Measurements from ENCODE around the gene TMEM79.

TMEM79 gene

DNA sequence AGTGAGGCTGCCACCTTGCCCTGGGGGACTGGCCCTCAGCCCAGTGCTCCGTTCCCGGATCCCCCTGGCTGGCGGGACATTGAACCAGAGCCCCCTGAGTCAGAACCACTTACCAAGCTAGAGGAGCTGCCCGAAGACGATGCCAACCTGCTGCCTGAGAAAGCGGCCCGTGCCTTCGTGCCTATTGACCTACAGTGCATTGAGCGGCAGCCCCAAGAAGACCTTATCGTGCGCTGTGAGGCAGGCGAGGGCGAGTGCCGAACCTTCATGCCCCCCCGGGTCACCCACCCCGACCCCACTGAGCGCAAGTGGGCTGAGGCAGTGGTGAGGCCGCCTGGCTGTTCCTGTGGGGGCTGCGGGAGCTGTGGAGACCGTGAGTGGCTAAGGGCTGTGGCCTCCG, 1.3 kb downstream of the TMEM79 start:
- no peaks in the 10 kb centered on the region for H3K27me3 ChIP-seq (replicated peaks; ENCODE audit: control insufficient read depth, insufficient read depth, low read length)
- H3K4me1 ChIP-seq (ENCODE audit: control insufficient read depth, insufficient read depth, low read length), result peaks cover 27% of the 10 kb centered on the region
- H3K4me3 ChIP-seq (ENCODE audit: low read length), result no peak overlapping the region
- H3K36me3 ChIP-seq (ENCODE audit: control insufficient read depth, insufficient read depth, low read length, severe bottlenecking), result peaks cover 3% of the 10 kb centered on the region
- no peak overlapping the region for H3K9ac ChIP-seq (ENCODE audit: low read length)
- no peak for DNase-seq (ENCODE audit: low read depth)
- H3K9me3 ChIP-seq (ENCODE audit: control insufficient read depth, low read length), result no peaks in the 10 kb centered on the region

DNA sequence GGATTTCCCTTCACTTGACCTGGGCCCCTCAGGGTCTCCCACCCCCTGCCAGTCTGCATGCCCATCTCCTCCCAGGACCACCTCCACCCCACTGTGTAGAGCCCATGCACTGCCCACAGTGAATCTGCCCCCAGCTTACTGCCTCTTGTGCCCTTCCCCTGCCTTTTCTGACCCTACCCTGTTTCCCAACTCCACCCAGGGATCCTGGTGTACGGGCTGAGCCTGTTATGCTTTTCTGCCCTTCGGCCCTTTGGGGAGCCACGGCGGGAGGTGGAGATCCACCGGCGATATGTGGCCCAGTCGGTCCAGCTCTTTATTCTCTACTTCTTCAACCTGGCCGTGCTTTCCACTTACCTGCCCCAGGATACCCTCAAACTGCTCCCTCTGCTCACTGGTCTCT, 1.9 kb downstream of the TMEM79 start:
- Histone ChIP-seq H3K27me3 (replicated peaks; ENCODE audit: control insufficient read depth, insufficient read depth, low read length) (no peaks in the 10 kb centered on the region), H3K36me3 (ENCODE audit: control insufficient read depth, insufficient read depth, low read length, severe bottlenecking) (peaks cover 3% of the 10 kb centered on the region), H3K4me1 (ENCODE audit: control insufficient read depth, insufficient read depth, low read length) (peaks cover 26% of the 10 kb centered on the region), H3K9me3 (ENCODE audit: control insufficient read depth, low read length) (no peaks in the 10 kb centered on the region), H3K9ac (ENCODE audit: low read length) (no peak overlapping the region), H3K4me3 (ENCODE audit: low read length) (no peak overlapping the region)
- DNase-seq (ENCODE audit: low read depth), result no peak

- DNase-seq (ENCODE audit: low read depth), result no peak
- Histone ChIP-seq H3K4me1 (ENCODE audit: control insufficient read depth, insufficient read depth, low read length) (peaks cover 22% of the 10 kb centered on the region), H3K36me3 (ENCODE audit: control insufficient read depth, insufficient read depth, low read length, severe bottlenecking) (peaks cover 3% of the 10 kb centered on the region), H3K9ac (ENCODE audit: low read length) (no peak overlapping the region), H3K9me3 (ENCODE audit: control insufficient read depth, low read length) (no peaks in the 10 kb centered on the region), H3K4me3 (ENCODE audit: low read length) (no peak overlapping the region), H3K27me3 (replicated peaks; ENCODE audit: control insufficient read depth, insufficient read depth, low read length) (no peaks in the 10 kb centered on the region)
Measured at GRCh38 chr1:156289857-156290256, 5.7 kb downstream of the TMEM79 start.

DNA sequence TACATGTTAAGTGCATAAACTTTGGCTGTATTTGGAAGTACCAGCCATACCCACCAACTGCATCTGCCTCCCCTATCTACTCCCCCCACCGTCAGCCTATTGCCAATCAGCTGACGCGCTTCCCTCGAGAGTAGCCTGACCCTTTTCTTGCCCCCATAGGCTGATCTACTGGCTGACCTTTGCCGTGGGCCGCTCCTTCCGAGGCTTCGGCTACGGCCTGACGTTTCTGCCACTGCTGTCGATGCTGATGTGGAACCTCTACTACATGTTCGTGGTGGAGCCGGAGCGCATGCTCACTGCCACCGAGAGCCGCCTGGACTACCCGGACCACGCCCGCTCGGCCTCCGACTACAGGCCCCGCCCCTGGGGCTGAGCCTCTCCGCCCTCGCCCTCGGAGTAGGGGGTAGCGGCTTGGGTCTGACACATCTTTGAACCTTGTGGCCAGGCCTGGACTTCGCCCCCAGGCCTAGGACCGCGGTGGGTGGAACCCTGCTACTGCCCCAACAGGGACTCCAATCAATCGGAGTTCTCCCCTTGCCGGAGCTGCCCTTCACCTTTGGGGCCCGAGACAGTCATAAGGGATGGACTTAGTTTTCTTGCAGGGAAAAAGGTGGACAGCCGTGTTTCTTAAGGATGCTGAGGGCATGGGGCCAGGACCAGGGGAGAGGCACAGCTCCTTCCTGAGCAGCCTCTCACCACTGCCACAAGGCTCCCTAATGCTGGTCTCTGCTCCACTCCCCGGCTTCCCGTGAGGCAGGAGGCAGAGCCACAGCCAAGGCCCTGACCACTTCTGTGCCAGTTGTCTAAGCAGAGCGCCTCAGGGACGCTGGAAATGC, 7.3 kb downstream of the TMEM79 start:
- H3K9me3 ChIP-seq (ENCODE audit: control insufficient read depth, low read length), result no peaks in the 10 kb centered on the region
- peaks cover 25% of the 10 kb centered on the region for H3K4me1 ChIP-seq (ENCODE audit: control insufficient read depth, insufficient read depth, low read length)
- H3K4me3 ChIP-seq (ENCODE audit: low read length), result peak overlapping the region; percentile 81
- H3K27me3 ChIP-seq (replicated peaks; ENCODE audit: control insufficient read depth, insufficient read depth, low read length), result no peaks in the 10 kb centered on the region
- H3K36me3 ChIP-seq (ENCODE audit: control insufficient read depth, insufficient read depth, low read length, severe bottlenecking), result peaks cover 3% of the 10 kb centered on the region
- peak overlapping the region; percentile 78 for H3K9ac ChIP-seq (ENCODE audit: low read length)
- peak; percentile 95 for DNase-seq (ENCODE audit: low read depth)

GRCh38 chr1:156293098-156293434, 8.9 kb downstream of the TMEM79 start:
- Histone ChIP-seq H3K36me3 (ENCODE audit: control insufficient read depth, insufficient read depth, low read length, severe bottlenecking) (peaks cover 3% of the 10 kb centered on the region), H3K4me1 (ENCODE audit: control insufficient read depth, insufficient read depth, low read length) (peaks cover 25% of the 10 kb centered on the region), H3K9me3 (ENCODE audit: control insufficient read depth, low read length) (no peaks in the 10 kb centered on the region), H3K9ac (ENCODE audit: low read length) (no peak overlapping the region), H3K27me3 (replicated peaks; ENCODE audit: control insufficient read depth, insufficient read depth, low read length) (no peaks in the 10 kb centered on the region), H3K4me3 (ENCODE audit: low read length) (no peak overlapping the region)
- no peak for DNase-seq (ENCODE audit: low read depth)

DNA sequence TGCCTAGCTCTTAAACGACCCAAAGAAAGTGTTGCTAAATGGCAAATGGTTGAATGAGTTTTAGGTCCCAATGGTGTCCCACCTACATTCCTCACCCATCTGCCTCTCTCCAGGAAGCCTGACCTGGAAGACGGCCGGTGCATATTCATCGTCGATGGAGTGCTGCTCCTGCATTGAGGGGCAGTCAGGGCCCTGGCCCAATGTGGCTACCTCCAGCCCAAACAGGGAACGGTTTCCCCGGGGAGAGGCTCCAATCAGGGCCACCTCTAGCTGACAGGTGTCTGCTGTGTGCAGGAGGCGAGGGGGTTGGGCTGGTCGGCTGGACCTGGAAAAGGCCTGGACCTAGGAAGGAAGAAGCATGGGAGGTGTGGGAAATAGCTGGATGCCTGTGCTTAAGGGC, 9.8 kb downstream of the TMEM79 start:
- Histone ChIP-seq H3K4me3 (ENCODE audit: low read length) (no peak overlapping the region), H3K9ac (ENCODE audit: low read length) (no peak overlapping the region), H3K4me1 (ENCODE audit: control insufficient read depth, insufficient read depth, low read length) (peaks cover 25% of the 10 kb centered on the region), H3K27me3 (replicated peaks; ENCODE audit: control insufficient read depth, insufficient read depth, low read length) (no peaks in the 10 kb centered on the region), H3K36me3 (ENCODE audit: control insufficient read depth, insufficient read depth, low read length, severe bottlenecking) (peaks cover 2% of the 10 kb centered on the region), H3K9me3 (ENCODE audit: control insufficient read depth, low read length) (no peaks in the 10 kb centered on the region)
- no peak for DNase-seq (ENCODE audit: low read depth)

- Histone ChIP-seq H3K36me3 (ENCODE audit: control insufficient read depth, insufficient read depth, low read length, severe bottlenecking) (no peaks in the 10 kb centered on the region), H3K27me3 (replicated peaks; ENCODE audit: control insufficient read depth, insufficient read depth, low read length) (no peaks in the 10 kb centered on the region), H3K9ac (ENCODE audit: low read length) (peak within 1 kb of the TSS; percentile 92), H3K4me1 (ENCODE audit: control insufficient read depth, insufficient read depth, low read length) (peaks cover 25% of the 10 kb centered on the region), H3K4me3 (ENCODE audit: low read length) (peak within 1 kb of the TSS; percentile 91), H3K9me3 (ENCODE audit: control insufficient read depth, low read length) (no peaks in the 10 kb centered on the region)
- DNase-seq (ENCODE audit: low read depth), result peak; percentile 87
Measured at GRCh38 chr1:156295391-156295947, 11.3 kb downstream of the TMEM79 start, which contains the start of gene GLMP. TSS of gene GLMP (minus strand) at chr1:156295679. CDS start at chr1:156295645, 34 bp downstream.

GRCh38 chr1:156298852-156299357, 14.8 kb downstream of the TMEM79 start, which contains the start of gene VHLL:
TSS of gene VHLL (minus strand) at chr1:156299307. CDS start at chr1:156299189, 118 bp downstream.
- DNase-seq (ENCODE audit: low read depth), result no peak

GRCh38 chr1:156303241-156303640, 19.1 kb downstream of the TMEM79 start:
- no peaks in the 10 kb centered on the region for H3K9me3 ChIP-seq (ENCODE audit: control insufficient read depth, low read length)
- H3K4me1 ChIP-seq (ENCODE audit: control insufficient read depth, insufficient read depth, low read length), result no peaks in the 10 kb centered on the region
- H3K4me3 ChIP-seq (ENCODE audit: low read length), result no peak overlapping the region
- H3K27me3 ChIP-seq (replicated peaks; ENCODE audit: control insufficient read depth, insufficient read depth, low read length), result no peaks in the 10 kb centered on the region
- H3K36me3 ChIP-seq (ENCODE audit: control insufficient read depth, insufficient read depth, low read length, severe bottlenecking), result peaks cover 26% of the 10 kb centered on the region
- no peak for DNase-seq (ENCODE audit: low read depth)
- H3K9ac ChIP-seq (ENCODE audit: low read length), result no peak overlapping the region

More at GRCh38 chr1:156298852-156299357, 14.8 kb downstream of the TMEM79 start, which contains the start of gene VHLL:
- Histone ChIP-seq H3K27me3 (replicated peaks; ENCODE audit: control insufficient read depth, insufficient read depth, low read length) (no peaks in the 10 kb centered on the region), H3K9me3 (ENCODE audit: control insufficient read depth, low read length) (no peaks in the 10 kb centered on the region), H3K9ac (ENCODE audit: low read length) (no peak within 1 kb of the TSS), H3K36me3 (ENCODE audit: control insufficient read depth, insufficient read depth, low read length, severe bottlenecking) (peaks cover 3% of the 10 kb centered on the region), H3K4me3 (ENCODE audit: low read length) (no peak within 1 kb of the TSS), H3K4me1 (ENCODE audit: control insufficient read depth, insufficient read depth, low read length) (peaks cover 11% of the 10 kb centered on the region)

GRCh38 chr1:156305215-156305614, 21.1 kb downstream of the TMEM79 start:
- Histone ChIP-seq H3K4me1 (ENCODE audit: control insufficient read depth, insufficient read depth, low read length) (no peaks in the 10 kb centered on the region), H3K27me3 (replicated peaks; ENCODE audit: control insufficient read depth, insufficient read depth, low read length) (no peaks in the 10 kb centered on the region), H3K36me3 (ENCODE audit: control insufficient read depth, insufficient read depth, low read length, severe bottlenecking) (peaks cover 44% of the 10 kb centered on the region), H3K9me3 (ENCODE audit: control insufficient read depth, low read length) (no peaks in the 10 kb centered on the region), H3K4me3 (ENCODE audit: low read length) (no peak overlapping the region), H3K9ac (ENCODE audit: low read length) (no peak overlapping the region)
- DNase-seq (ENCODE audit: low read depth), result no peak

GRCh38 chr1:156308078-156308477, 24.0 kb downstream of the TMEM79 start:
- no peak overlapping the region for H3K4me3 ChIP-seq (ENCODE audit: low read length)
- H3K36me3 ChIP-seq (ENCODE audit: control insufficient read depth, insufficient read depth, low read length, severe bottlenecking), result peaks cover 73% of the 10 kb centered on the region

More at GRCh38 chr1:156308078-156308477, 24.0 kb downstream of the TMEM79 start:
- Histone ChIP-seq H3K27me3 (replicated peaks; ENCODE audit: control insufficient read depth, insufficient read depth, low read length) (no peaks in the 10 kb centered on the region), H3K4me1 (ENCODE audit: control insufficient read depth, insufficient read depth, low read length) (peaks cover 9% of the 10 kb centered on the region), H3K9ac (ENCODE audit: low read length) (no peak overlapping the region), H3K9me3 (ENCODE audit: control insufficient read depth, low read length) (no peaks in the 10 kb centered on the region)
- DNase-seq (ENCODE audit: low read depth), result peak; percentile 27
